ENCODE measurements around the gene RBM47. TPM values are rescaled to one million over a fixed set of nuclear protein-coding genes. Genes with fewer than 3 reads are reported as not detected.

The RBM47 gene
- total RNA-seq, 2 experiments from 2014 or later = 0.27 to 0.92 TPM

DNA sequence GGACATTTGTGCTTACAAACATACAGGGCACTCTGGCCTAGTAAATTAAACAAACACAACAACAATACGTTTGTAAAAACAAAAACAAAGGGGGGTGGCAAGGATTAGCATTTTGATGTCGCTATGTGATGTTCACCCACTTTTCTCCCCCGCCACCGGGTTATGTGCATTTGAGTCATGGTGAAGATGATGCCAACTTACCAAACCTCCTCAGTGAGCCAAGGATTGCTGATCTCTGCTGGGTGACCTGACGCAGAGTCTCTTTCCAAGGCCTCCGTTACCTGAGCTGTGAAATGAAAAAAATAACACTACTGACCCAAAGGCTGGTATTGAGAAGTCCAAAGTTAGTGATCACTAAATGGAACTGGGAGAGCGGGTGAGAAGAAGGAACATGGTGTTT is 85.4 kb downstream of the RBM47 start:
- POLR2A ChIA-PET = no interaction called here
- intact Hi-C loops (cut with DNase I, micrococcal nuclease) = no loop called here
- CTCF ChIA-PET = no interaction called here
- Mint-ChIP-seq H3K36me3 (ENCODE audit: low read depth) (no peaks in the 10 kb centered on the region), H3K27me3 (no peaks in the 10 kb centered on the region), H3K4me1 (ENCODE audit: low read depth) (no peaks in the 10 kb centered on the region), H3K9me3 (no peaks in the 10 kb centered on the region), H3K27ac (no peak overlapping the region), H3K4me3 (no peak overlapping the region)
- H3K36me3 ChIP-seq (ENCODE audit: insufficient read depth, low read length) = no peaks in the 10 kb centered on the region
- no peak for DNase-seq
- H3K4me3 ChIP-seq (ENCODE audit: low read length) = no peak overlapping the region
- H3K4me1 ChIP-seq (ENCODE audit: insufficient read depth, low read length) = no peaks in the 10 kb centered on the region
- ATAC-seq (ENCODE audit: poor library complexity) = no peak
- no peak overlapping the region for H3K27ac ChIP-seq (ENCODE audit: low read depth in 1 of 2, low read length in 2 of 2)
- TF ChIP-seq, protein P1, sequence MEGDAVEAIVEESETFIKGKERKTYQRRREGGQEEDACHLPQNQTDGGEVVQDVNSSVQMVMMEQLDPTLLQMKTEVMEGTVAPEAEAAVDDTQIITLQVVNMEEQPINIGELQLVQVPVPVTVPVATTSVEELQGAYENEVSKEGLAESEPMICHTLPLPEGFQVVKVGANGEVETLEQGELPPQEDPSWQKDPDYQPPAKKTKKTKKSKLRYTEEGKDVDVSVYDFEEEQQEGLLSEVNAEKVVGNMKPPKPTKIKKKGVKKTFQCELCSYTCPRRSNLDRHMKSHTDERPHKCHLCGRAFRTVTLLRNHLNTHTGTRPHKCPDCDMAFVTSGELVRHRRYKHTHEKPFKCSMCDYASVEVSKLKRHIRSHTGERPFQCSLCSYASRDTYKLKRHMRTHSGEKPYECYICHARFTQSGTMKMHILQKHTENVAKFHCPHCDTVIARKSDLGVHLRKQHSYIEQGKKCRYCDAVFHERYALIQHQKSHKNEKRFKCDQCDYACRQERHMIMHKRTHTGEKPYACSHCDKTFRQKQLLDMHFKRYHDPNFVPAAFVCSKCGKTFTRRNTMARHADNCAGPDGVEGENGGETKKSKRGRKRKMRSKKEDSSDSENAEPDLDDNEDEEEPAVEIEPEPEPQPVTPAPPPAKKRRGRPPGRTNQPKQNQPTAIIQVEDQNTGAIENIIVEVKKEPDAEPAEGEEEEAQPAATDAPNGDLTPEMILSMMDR (IDR thresholded peaks at IDR 0.05) = no peak
- H3K27me3 ChIP-seq (ENCODE audit: control insufficient read depth in 1 of 2, insufficient read depth in 2 of 2, low read length in 2 of 2) = no peaks in the 10 kb centered on the region
- no peaks in the 10 kb centered on the region for H3K9me3 ChIP-seq (ENCODE audit: control insufficient read depth in 1 of 2, insufficient read depth in 1 of 2, low read length in 2 of 2)

DNA sequence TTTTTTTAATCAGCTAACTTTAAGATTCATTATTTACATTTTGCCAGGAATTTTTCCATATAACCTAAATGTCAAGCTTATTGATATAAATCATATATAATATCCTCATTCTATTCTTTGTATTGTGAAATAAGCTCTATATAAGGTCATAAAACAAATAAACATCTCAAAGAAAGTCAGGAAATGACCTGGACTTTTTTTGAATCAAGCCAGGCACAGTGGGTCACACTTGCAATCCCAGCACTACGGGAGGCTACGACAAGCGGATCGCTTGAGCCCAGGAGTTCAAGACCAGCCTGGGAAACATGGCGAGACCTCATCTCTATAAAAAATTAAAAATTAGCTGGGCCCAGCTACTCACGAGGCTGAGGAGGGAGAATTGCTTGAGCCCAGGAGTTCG is 88.9 kb downstream of the RBM47 start:
- H3K27ac ChIP-seq (ENCODE audit: low read depth in 1 of 2, low read length in 2 of 2) = no peak overlapping the region
- Mint-ChIP-seq H3K36me3 (ENCODE audit: low read depth) (no peaks in the 10 kb centered on the region), H3K4me1 (ENCODE audit: low read depth) (no peaks in the 10 kb centered on the region), H3K27me3 (no peaks in the 10 kb centered on the region), H3K9me3 (no peaks in the 10 kb centered on the region), H3K4me3 (no peak overlapping the region), H3K27ac (no peak overlapping the region)
- H3K4me1 ChIP-seq (ENCODE audit: insufficient read depth, low read length) = no peaks in the 10 kb centered on the region
- DNase-seq (no peak), ATAC-seq (ENCODE audit: poor library complexity) (no peak)
- TF ChIP-seq, protein P1 (IDR thresholded peaks at IDR 0.05) = no peak
- H3K27me3 ChIP-seq (ENCODE audit: control insufficient read depth in 1 of 2, insufficient read depth in 2 of 2, low read length in 2 of 2) = no peaks in the 10 kb centered on the region
- ChIA-PET CTCF (interaction anchor here (0.7 kb wide), 1 partner anchor 221 kb away, joined by 3 read pairs; no protein-coding TSS in a partner anchor), POLR2A (no interaction called here)
- H3K9me3 ChIP-seq (ENCODE audit: control insufficient read depth in 1 of 2, insufficient read depth in 1 of 2, low read length in 2 of 2) = no peaks in the 10 kb centered on the region
- H3K36me3 ChIP-seq (ENCODE audit: insufficient read depth, low read length) = no peaks in the 10 kb centered on the region
- no peak overlapping the region for H3K4me3 ChIP-seq (ENCODE audit: low read length)
- intact Hi-C loops (cut with DNase I, micrococcal nuclease) = no loop called here

DNA sequence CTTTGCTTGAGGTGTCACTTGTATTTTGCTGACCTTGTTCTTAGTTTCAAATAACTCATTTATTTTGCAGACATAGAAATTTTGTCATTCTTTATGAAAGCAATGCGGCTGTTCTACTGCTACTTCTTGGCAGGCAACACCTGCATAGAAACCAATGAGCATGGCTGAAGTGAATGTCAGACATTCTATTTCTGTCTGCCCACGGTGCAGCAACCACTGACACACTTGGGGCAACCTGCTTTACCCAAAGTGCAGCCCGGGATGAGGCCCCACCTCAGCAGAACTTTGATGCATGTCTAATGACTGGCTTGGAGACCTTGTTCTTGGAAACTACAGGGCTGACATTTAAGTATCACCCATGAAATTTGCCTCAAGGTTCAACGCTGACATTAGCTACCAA is 93.6 kb downstream of the RBM47 start:
- no peak overlapping the region for H3K4me3 Mint-ChIP-seq
- no peaks in the 10 kb centered on the region for H3K4me1 ChIP-seq (ENCODE audit: insufficient read depth, low read length)
- H3K4me3 ChIP-seq (ENCODE audit: low read length) = no peak overlapping the region
- no peaks in the 10 kb centered on the region for H3K27me3 ChIP-seq (ENCODE audit: control insufficient read depth in 1 of 2, insufficient read depth in 2 of 2, low read length in 2 of 2)
- POLR2A ChIA-PET = no interaction called here
- ATAC-seq (ENCODE audit: poor library complexity) (no peak), DNase-seq (no peak)
- H3K36me3 ChIP-seq (ENCODE audit: insufficient read depth, low read length) = no peaks in the 10 kb centered on the region
- H3K27ac Mint-ChIP-seq = no peak overlapping the region
- intact Hi-C loops (cut with DNase I, micrococcal nuclease) = no loop called here
- no peaks in the 10 kb centered on the region for H3K27me3 Mint-ChIP-seq
- H3K4me1 Mint-ChIP-seq (ENCODE audit: low read depth) = no peaks in the 10 kb centered on the region
- H3K27ac ChIP-seq (ENCODE audit: low read depth in 1 of 2, low read length in 2 of 2) = no peak overlapping the region
- TF ChIP-seq, protein P1 (IDR thresholded peaks at IDR 0.05) = no peak
- CTCF ChIA-PET = no interaction called here
- H3K9me3 Mint-ChIP-seq = no peaks in the 10 kb centered on the region
- H3K36me3 Mint-ChIP-seq (ENCODE audit: low read depth) = no peaks in the 10 kb centered on the region
- no peaks in the 10 kb centered on the region for H3K9me3 ChIP-seq (ENCODE audit: control insufficient read depth in 1 of 2, insufficient read depth in 1 of 2, low read length in 2 of 2)

Data from CD4-positive, alpha-beta T cell (primary cell).